GM21390 (cell line): ENCODE results near the gene ARHGAP24.

Experiments used
- ATAC-seq: cut with Tn5 transposase; IDR thresholded peaks from one replicate; pipeline ENCODE4 v1.9.1; 2021; ENCODE audit not compliant: unreplicated experiment

The ARHGAP24 gene

DNA sequence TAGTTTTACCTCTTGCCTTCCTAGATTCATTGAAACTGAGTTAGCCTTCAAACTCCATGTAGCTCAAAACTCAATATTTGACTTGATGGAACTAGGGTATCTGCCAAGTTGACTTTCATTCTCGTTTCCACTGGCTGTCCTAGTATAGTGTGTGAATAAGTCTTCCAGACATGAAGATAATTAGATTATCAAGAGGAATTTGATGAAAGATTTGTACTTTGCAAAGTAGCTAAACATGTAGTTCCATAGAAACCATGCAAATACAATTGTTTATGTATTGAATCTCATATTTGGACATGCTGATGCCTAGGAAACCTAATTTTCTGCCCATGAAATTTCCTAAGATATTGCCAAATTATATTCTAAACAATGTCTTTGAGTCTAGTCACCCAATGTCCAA, 297.5 kb downstream of the ARHGAP24 start:
- ATAC-seq, result no peak

- no peak for ATAC-seq
Observed at GRCh38 chr4:85773372-85773771, 298.4 kb downstream of the ARHGAP24 start.

GRCh38 chr4:85774000-85774399, 299.1 kb downstream of the ARHGAP24 start:
- ATAC-seq, result no peak

DNA sequence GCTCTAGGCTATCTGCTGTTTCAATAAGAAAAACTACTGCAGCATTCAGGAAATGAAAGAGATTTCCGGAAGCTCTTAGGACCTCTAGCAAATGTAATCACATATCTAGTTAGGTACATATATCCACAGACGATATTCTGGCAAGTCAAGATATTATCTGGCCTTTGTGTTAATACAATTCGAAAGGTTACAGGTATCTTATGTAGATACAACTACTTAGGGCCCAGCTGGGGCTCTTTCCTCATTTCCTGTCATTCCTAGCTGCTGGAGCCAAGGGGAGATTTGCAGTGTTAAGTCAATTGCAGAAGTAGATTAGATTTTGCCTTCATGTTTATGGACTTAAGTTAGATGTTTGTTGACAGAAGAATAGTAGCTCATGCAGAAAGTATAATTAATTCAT, 299.5 kb downstream of the ARHGAP24 start:
- ATAC-seq, result no peak

DNA sequence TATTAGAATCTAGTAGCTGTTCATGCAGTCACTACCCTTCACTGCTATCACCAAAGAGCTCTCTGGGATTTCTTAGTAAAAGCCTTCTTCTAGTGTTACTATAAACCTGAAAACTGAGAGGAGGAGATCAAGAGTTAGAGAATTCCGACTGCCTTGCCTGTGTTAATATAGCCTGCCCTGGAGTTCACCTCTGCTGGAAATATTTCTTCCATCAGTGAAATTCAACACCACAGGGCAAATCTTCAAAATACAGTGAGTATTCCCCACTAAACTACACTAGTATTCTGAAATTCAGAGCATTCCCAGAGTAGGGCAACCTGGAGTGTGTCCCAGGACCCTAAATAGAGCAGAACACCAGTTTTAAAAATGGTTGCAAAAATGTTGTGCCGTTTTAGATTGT, 301.1 kb downstream of the ARHGAP24 start:
- ATAC-seq, result no peak

DNA sequence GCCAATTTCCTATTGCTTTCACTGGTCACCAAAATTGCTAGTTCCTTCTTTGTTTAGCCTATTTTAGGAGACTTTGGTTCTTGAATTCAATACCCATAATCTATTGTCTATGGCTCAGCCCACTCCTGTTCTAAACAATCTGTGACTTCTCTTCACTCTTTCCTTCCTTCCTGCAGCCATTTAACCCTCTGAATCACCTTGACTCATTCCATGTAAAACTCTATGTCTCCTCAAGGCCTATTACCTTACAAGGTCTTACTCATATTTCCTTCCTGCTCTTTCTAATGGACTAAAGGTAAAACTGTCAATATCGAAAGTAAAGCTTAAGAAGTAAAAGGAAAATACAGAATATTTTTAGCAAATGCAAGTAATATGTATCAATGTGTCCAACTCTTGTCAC, 301.6 kb downstream of the ARHGAP24 start:
- no peak for ATAC-seq

GRCh38 chr4:85777908-85778631, 303.1 kb downstream of the ARHGAP24 start:
- peak; percentile 88 for ATAC-seq

DNA sequence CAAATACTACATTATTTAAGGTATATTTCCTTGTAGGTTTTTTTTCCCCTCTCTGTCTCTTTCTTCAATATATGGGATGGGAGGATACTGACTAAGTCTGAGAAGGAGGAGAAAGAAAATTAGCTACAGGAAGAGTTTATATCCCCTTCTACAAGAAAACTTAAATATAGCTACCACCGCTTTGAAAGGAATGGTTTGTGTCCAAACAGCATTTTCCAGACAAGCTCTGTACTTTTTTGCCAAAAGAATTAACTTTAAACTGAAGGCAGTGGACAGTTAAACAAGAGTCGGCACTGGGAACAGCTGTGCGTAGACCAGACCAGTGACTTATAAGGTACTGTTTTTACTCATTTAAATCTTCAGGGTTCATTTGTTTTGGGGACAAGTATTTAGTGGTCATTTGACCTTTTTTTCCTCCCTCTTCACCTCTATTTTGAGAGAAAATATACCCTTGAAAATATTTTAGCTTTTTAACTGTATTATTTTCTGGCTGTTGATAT, 303.7 kb downstream of the ARHGAP24 start:
- ATAC-seq, result peak; percentile 82

DNA sequence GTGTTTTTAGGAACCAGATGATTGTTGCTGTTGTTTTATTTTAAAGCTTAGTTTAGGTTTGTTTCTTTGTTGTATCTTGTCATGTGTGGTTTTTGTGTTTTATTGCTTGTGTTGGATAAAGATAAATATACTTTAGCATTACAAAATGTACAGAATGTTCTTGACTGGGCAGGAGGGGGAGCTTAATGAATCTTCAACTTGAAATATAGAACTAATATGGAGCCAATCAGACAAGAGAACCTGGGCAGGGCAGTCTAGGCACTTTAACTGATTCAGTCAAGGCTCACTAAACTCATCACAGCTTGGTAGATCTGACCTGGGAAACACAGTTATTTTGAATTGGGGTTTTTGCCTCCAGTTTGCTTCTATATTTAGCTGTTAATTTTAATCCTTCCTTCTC, 304.2 kb downstream of the ARHGAP24 start:
- ATAC-seq, result peak; percentile 21

DNA sequence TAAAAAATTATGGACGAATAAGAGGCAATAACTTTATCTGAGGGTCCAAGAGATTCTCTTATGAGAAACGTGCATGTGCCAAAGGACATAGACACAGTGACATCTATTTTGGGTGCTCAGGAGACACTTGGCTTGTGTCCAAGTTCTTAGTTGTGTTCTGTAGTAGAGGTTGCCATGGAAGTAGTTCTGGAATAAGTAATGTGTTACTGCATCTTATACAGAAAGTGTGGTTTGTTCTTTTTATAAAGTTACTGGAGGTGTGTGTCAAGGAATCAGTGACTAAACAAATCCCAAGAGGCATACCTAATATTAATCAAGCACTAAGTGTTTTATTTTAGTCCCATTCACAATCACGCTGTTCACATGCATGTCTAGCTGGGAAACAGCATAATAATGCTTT, 305.7 kb downstream of the ARHGAP24 start:
- no peak for ATAC-seq

DNA sequence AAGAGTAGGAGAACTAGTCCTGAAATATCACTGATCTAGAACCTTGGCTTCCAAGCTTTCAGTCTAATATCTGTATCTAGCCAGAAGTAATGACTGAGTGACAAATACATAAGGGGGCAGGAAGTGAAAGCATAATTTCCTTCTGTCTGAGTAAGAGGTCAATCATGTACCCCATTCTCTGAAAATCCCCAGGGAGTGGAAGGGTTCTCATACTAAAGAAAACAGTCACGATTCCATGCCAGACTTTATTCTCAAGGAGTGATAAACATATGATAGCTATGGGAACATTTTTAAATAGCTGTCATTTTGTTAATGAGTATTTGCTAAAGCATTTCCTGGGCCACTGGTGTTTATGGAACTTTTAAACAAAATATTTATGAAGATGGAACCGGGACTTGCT, 308.5 kb downstream of the ARHGAP24 start:
- ATAC-seq, result no peak

- ATAC-seq, result no peak
Observed at GRCh38 chr4:85783900-85784299, 308.9 kb downstream of the ARHGAP24 start.

DNA sequence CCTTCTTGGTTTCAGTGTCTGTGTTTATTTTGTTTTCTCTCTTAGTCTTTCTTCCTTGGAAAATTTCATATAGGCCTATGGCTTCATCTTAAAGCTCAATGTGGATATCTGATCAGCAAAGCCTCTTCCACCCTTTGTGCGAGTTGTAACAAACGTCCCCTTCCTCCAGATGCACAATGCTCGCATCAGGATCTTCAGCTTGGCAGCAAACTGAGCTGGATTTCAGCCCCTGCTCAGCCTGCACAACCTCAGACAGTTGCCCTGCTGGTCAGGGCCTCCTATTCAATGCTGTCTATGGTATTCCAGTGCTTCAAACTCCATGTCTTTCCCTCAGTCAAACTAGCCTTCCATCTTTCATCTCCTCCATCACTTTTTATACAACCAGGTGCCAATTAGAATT, 309.4 kb downstream of the ARHGAP24 start:
- no peak for ATAC-seq

DNA sequence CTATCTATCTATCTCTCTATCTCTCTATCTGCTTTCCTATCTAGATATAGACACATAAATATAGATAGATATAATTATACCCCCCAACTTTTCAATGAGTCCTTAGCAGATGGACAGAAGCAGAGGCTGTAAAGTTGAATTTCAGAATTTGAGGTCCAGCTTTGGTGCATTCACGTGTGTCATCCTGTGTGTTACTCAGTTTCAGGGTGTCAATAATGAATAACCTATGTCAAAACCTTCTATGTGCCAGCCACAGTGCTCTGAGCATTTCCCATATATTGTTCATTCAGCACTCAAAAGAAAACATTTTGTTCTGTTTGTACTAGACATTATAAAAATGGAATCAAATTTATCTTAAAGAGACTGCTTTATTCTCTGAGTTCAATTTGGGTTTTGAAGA, 310.0 kb downstream of the ARHGAP24 start:
- no peak for ATAC-seq

DNA sequence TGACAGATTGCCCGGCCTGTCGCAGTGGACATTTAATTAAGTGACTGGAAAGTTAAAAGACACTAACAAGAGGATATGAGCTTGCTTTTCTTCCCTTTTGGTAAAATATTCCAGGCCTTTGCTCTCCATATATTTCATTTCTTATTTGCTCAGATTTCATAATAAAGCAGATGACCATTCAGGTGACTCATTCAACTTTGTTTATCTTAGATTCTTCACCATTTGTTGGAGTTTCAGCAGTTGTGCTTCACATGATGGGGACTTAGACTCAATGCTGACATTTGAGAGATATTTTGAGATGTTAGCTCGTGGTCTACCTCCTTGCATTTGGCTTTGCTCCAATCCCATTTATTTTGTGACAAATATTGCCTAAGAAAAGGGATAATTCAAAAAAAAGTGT, 312.2 kb downstream of the ARHGAP24 start:
- ATAC-seq, result no peak

GRCh38 chr4:85788604-85789003, 313.7 kb downstream of the ARHGAP24 start:
- no peak for ATAC-seq

DNA sequence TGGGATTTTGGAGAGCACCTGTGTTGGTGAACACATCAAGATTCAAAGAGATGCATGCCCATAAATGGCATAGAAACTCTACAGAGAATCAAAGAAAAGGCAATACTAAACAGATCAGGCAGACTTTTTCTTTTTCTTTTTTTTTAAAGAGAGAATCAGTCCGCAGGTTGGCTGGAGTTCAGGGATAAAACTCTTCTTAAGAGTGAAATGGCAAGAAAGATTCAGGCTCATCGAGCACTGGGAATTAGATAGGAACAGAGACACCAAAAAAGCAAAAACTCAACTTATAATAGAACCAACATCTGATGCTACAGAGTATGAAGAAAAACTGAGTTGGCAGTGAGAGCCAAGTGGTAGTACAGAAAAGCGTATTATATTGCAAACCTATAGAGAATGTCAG, 314.3 kb downstream of the ARHGAP24 start:
- ATAC-seq, result no peak

- no peak for ATAC-seq
Observed at GRCh38 chr4:85790582-85790981, 315.6 kb downstream of the ARHGAP24 start.

DNA sequence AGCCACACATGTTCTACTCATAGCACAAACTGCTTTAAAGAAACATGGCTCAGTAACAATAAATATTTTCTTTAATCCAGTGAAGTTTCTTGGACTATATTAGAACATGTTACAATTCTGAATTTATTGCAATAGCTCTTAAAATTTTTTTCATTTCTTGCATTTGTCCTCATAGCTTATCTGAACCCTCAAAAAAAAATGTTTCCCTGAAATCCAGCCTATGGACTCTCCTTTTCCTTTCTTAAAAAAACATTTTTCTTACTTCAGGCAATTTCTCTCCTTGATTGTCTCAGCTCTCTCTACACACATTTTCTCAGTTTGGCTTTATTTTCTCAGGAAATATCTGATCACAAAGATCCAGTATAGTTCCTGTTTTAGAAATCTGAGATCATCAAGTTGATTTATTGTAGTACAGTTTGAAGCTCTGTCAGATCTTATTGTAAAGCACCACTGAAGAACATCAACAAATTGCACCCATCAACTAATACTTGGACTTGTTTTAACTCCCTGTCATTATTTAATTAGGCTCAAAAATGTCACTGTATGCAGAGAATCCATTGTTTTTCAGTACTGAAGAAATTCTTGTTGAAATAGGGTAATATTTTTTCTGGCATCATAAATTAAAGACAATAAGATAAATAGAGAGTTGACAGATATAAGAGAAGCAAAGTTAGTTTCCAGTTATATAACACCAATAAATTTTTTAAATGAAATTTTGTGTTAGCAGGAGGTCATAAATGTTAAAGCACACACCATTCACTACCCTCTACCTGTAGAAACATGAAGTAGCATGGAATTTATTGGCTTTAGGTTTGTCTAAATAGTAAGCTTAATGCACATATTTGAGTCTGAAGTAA, 317.7 kb downstream of the ARHGAP24 start:
- ATAC-seq, result no peak

GRCh38 chr4:85793233-85793585, 318.3 kb downstream of the ARHGAP24 start:
- no peak for ATAC-seq

DNA sequence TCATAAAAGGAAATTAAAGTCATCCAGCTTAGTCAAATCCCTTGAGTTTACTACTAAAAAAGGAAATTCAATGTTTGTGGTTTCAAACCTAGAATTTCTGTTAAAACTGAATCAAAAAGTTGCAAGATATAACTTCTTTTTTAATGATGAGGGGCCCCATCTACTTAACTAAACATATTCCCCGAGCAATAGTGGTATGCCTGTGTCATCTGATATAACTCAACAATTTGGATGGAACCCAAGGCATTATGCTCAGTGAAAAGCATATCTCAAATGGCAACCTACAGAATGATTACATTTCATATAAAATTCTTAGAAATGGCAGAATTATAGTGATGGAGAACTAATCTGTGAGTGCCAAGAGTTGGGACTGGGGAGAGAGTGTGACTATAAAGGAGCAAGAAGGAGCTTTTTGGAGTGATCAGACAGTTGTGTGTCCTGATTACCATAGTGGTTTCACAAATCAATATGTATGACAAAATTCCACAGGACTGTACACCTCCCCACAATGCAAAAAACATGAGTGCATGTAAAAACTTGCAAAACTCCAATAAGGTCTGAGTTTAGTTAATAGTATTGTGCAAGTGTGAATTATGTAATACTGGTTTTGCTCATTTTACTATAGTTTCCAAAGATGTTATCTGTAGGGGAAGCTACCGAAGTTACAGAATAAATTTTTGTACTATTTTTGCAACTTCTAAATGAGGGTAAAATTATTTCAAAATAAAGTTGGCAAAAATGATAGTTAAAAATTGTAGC, 323.2 kb downstream of the ARHGAP24 start:
- ATAC-seq, result no peak

DNA sequence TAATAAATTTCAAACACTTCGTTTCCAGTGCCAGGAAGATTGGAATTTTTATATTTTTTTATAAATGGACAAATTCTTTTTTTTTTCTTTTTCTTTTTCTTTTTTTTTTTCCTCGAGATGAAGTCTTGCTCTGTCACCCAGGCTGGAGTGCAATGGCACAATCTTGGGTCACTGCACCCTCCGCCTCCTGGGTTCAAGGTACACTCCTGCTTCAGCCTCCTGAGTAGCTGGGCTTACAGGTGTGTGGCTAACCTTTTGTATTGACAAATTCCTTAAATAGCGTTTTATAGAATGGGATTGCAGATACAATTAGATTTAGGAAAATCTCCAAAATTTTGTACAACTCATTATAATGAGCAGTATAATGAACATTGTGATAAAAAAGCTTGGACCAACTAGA, 328.9 kb downstream of the ARHGAP24 start:
- no peak for ATAC-seq
